GM19324 (cell line): ENCODE data around the gene SH3RF1.
"Not testable (repeated sequence)": the region's sequence is repeated elsewhere in the genome, so short reads cannot be mapped to it uniquely, and the experiment has no call there.

ENCODE experiments used
- ATAC-seq: cut with Tn5 transposase; IDR thresholded peaks from one replicate; pipeline ENCODE4 v1.9.1; 2021; ENCODE audit warnings: mild to moderate bottlenecking, moderate library complexity; ENCODE audit not compliant: unreplicated experiment, low FRiP score

The SH3RF1 gene

GRCh38 chr4:169270810-169271691 lies at the start of gene SH3RF1:
Gene SH3RF1, minus strand, starts transcription at chr4:169270956. Its CDS starts 1,744 bp downstream, at chr4:169269212.
- peak; percentile 76 for ATAC-seq

- no peak for ATAC-seq
Observed at GRCh38 chr4:169315530-169316343, 45.0 kb upstream of the SH3RF1 start.

DNA sequence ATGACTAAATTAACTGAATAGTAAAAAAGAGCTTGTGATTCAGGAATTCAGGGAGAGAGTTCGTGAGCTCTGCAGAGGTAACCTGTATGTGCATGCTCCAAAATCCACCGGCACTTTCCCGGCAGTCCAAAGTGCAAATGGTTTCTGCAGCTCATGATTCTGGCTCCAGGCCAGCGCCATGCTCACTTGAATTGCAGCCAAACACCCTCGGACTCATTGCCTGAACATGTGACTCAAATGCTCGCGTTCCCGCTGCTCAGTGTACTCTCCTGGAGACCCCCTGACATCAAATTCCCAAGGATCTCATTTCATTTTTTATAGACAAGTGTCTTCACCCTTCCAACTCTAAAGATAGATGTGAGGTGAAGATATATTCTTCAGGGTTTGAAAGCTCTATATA lies 44.1 kb upstream of the SH3RF1 start:
- ATAC-seq = no peak

- no peak for ATAC-seq
Observed at GRCh38 chr4:169313732-169314131, 43.0 kb upstream of the SH3RF1 start.

DNA sequence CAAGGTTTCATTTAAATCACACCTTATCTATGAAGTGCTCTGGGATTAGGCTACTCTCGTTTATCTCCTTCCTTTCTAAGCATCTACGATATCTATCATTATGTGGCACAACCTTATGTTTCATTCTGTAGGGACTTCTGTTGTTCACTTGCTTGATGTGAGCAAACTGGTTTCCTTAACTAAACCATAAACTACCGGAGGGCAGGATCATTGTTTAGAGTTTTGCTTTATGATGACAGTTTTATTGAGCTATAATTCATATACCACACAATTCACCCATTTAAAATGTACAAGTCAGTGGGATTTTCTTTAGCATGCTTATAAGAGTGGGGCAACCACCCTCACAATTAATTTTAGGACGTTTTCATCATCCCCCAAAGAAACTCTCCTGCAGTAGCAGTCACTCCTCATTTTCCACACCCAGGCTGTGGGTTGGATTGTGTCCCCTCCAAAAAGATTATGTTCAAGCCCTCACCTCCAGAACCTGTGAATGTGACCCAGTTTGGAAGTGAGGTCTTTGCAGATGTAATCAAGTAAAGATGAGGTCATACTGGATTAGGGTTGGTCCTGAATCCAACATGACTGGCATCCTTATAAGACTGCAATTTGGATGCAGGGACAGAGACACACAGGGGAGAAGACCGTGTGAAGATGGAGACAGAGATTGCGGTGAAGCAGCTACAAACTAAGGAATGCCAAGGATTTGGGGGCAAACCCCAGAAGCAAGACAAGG lies 42.1 kb upstream of the SH3RF1 start:
- no peak for ATAC-seq

DNA sequence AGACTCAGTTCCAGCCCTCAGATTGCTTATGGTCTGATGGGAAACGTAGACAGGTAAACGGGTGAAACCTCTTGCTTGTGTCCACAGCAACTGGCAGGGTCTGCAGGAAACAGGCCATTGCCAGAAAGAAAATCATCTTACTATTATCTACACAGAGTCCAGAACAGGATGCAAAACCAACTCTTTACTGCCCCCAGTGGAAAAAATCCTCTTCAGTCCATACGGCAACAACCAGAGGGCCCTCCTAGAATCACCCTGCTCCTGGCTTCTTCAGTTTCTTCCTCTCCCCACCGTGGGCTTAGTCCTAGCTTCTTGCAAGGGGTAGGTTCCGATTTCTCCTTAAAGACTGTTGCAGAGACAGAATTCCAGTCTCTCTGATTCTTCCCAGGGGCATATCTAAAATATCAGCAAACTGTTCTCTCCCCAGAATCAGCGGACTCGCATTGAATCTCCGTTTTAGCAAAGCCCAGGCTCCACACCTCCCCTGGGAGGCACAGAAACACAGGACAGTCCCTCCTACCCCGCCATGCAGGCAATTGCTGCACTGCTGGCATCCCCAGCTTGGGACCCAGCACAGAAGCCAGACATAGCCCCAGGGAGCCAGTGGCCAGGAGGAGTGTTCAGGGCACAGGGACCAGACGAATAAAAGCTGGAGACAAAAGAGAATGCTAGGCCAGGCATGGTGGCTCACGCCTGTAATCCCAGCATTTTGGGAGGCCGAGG lies 41.0 kb upstream of the SH3RF1 start:
- no peak for ATAC-seq

- ATAC-seq = no peak
Observed at GRCh38 chr4:169309326-169309967, 38.7 kb upstream of the SH3RF1 start.

- ATAC-seq = no peak
Observed at GRCh38 chr4:169307576-169307975, 36.8 kb upstream of the SH3RF1 start.

GRCh38 chr4:169305651-169306050 lies 34.9 kb upstream of the SH3RF1 start:
- ATAC-seq = no peak

GRCh38 chr4:169305173-169305572 lies 34.4 kb upstream of the SH3RF1 start:
- ATAC-seq = no peak

DNA sequence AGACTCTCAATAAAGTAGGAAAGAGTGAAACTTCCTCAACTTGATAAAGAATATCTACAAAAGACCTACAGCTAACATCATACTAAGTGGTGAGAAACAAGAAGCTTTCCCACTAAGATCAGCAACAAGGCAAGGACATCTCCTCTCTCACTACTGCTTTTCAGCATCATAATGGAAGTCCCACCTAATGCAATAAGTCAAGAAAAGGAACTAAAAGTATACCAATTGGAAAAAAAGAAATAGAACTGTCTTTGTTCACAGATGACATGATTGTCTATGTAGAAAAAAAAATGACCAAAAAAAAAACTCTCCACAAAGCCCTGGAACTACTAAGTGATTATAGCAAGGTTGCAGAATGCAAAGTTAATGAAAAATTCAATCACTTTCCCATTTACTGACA lies 25.1 kb upstream of the SH3RF1 start:
- ATAC-seq = no peak

DNA sequence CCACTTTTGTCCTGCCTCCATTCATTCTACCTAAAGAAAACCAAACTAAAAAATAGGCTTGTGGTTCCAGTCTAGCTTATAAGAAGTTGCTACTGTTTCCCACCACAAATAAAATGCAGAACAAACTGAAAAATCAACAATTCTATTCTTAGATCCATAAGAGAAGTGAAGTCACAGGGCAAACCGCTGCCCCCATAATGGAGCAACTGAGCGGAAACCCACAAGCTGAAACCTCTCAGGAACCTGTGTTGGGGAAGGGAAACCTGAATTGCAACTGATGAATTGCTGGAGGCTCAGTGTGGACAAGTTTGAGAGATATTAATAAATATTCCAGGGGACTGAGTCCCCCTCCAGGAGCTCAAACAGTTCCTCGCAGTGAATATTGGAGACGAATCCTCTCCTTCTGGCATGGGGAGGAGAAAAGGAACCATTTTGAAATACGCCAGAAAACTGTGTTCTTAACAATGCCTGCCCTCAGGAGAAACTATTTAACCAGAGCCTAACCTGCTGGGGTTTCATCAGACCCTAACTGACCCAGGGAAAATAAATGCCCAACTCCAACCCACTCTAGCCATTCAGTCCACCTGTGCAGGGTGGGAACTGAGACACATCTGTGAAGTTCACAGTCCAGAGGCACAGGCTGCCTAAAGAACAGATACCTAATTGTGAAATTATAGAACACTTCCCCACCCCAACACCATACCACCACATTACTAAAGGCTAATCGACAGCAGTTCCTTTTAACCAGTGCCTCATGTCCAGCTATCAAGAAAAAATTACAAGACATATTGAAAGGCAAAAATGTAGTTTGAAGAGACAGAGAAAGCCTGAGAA lies 22.8 kb upstream of the SH3RF1 start:
- peak; percentile 88 for ATAC-seq

DNA sequence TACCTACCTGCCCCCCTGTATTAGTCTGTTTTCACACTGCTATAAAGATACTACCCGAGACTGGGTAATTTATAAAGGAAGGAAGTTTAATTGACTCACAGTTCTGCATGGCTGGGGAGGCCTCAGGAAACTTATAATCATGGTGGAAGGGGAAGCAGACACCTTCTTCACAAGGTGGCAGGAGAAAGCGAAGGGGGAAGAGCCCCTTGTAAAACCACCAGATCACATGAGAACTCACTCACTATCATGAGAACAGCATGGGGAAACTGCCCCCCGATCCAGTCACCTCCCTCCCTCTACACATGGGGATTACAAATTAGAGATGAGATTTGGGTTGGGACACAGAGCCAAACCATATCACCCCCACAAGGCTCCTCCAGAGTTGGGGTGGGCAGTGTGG lies 17.2 kb upstream of the SH3RF1 start:
- ATAC-seq = not testable (repeated sequence)

GRCh38 chr4:169286562-169287301 lies 16.0 kb upstream of the SH3RF1 start:
- ATAC-seq = no peak

- no peak for ATAC-seq
Observed at GRCh38 chr4:169283114-169283509, 12.4 kb upstream of the SH3RF1 start.

DNA sequence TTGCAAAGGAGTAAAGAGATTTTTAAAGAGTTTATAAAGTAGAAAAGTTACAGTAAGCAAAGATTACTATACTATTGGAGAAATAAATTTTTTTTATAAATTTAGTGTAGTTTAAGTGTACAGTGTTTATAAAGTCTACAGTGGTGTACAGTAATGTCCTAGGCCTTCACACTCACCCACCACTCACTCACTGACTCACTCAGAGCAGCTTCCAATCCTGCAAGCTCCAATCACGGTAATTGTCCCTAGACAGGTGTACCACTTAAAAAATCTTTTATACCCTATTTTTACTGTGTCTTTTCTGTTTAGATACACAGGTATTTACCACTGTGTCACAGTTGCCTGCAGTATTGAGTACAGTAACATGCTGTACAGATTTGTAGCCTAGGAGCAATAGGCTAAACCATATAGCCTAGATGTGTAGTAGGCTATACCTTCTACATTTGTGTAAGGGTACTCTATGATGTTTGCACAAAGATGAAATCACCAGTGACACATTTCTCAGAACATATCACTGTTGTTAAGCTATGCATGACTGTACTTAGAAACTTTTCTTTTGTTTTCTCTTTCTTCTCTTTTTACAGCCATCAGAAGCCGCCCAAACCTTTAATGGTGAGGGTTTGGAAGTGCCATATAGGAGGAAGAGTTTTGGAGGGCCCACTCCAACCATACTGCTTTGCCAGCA lies 11.8 kb upstream of the SH3RF1 start:
- no peak for ATAC-seq

DNA sequence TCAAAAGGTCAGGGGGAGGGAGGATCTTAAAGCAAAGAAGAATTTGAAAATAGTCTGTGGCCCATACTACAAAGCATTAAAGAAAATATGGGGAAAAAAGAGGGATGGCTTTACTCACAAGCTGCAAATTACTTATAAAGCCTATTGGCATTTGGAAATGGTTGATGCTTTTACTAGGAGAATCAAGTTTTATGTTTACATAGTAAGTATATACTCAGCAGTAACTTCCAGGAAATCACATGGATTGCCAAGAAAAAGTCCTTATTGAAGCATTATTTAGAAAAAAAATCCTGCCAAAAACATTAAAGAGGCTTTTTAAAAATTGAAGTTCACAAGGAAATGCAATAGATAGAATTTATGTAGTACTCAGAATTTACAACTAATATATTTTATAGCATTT lies 8.4 kb upstream of the SH3RF1 start:
- ATAC-seq = no peak

DNA sequence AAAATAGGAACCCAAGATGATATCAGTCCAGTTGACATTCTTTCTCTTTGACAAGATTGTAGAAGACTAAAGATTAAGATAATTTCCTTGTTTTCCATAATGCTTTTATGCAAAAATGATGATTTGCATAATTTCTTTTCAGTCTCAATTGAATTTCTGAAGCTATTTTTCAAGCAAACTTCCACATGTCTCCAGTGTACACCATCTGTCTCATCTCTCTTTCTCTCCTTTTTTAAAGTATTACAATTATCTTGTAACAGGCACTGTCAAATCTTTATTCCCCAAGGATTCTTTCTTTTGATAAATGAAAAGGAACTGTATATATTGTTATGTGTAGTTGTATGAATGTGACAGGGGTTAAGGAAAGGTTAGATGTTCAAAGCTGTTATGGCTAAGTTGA lies 7.9 kb upstream of the SH3RF1 start:
- no peak for ATAC-seq
